Tibial nerve (tissue), 4 donors: ENCODE results near the gene AXIN1.

Source experiments
- CTCF ChIP-seq, 5 experiments: fragments of 200-600 bp in 3 of 5; fragments of 450-650 bp in 2 of 5; sonication (generic) in 3 of 5; IDR thresholded peaks; one replicate each; pipeline ENCODE4 v1.5.1; 2016 to 2019; ENCODE audit warnings: antibody characterized with exemption in 5 of 5, mild to moderate bottlenecking in 3 of 5, moderate library complexity in 2 of 5
- EP300 ChIP-seq, 2 donors: sonication (generic); formaldehyde crosslinking; IDR thresholded peaks; one replicate each; pipeline ENCODE4 v1.6.1; 2017; ENCODE audit warnings: antibody characterized with exemption in 2 of 2, mild to moderate bottlenecking in 1 of 2
- POLR2A ChIP-seq, 2 donors: fragments of 450-650 bp; IDR thresholded peaks; one replicate each; pipeline ENCODE4 v1.6.1; 2017; ENCODE audit warnings: antibody characterized with exemption in 2 of 2, mild to moderate bottlenecking in 2 of 2, moderate library complexity in 2 of 2

- TF ChIP-seq CTCF (IDR thresholded peaks at IDR 0.05) (peak; percentile 52 to 83 (median 64)), POLR2A (IDR thresholded peaks at IDR 0.05) (peak; percentile 80 to 86), EP300 (IDR thresholded peaks at IDR 0.05) (peak in 1 of 2 donors; percentile 95)
Measured at GRCh38 chr16:401468-402348, 49.2 kb upstream of the AXIN1 start, which contains the start of gene DECR2.
